ENCODE data around the gene DDX10. TPM values are rescaled to one million over a fixed set of nuclear protein-coding genes. Genes with fewer than 3 reads are reported as not detected.
A peak's percentile ranks its signal among the peaks of the same experiment; 100 is the strongest.
"Not testable (repeated sequence)": the region's sequence is repeated elsewhere in the genome, so short reads cannot be mapped to it uniquely, and the experiment has no call there.

The DDX10 gene
- 10 to 100 TPM; 18.3 to 27.2 (median 21.9) TPM for polyA plus RNA-seq (ENCODE audit: insufficient read length in 10 of 10)
- long read RNA-seq, donor 1 = 0 reads
- long read RNA-seq, donor 2, partial matches to known transcripts = 0 of 2 reads
- long read RNA-seq, donor 2, other reads (novel, unspliced or antisense) = 0 of 2 reads
- long read RNA-seq, donor 3 = 0 reads
- long read RNA-seq, donor 4, partial matches to known transcripts = 7 of 7 reads
- long read RNA-seq, donor 4, other reads (novel, unspliced or antisense) = 0 of 7 reads
- long read RNA-seq, donor 5, partial matches to known transcripts = 0 of 2 reads
- long read RNA-seq, donor 5, other reads (novel, unspliced or antisense) = 0 of 2 reads
- long read RNA-seq, donor 6, full-length matches to known transcripts = 1 of 1 reads
- long read RNA-seq, donor 6, partial matches to known transcripts = 0 of 1 reads
- long read RNA-seq, donor 6, other reads (novel, unspliced or antisense) = 0 of 1 reads
- long read RNA-seq, donor 7 = 0 reads
- long read RNA-seq, donor 8 = 0 reads
- long read RNA-seq, donor 9, partial matches to known transcripts = 0 of 1 reads
- long read RNA-seq, donor 9, other reads (novel, unspliced or antisense) = 0 of 1 reads

DNA sequence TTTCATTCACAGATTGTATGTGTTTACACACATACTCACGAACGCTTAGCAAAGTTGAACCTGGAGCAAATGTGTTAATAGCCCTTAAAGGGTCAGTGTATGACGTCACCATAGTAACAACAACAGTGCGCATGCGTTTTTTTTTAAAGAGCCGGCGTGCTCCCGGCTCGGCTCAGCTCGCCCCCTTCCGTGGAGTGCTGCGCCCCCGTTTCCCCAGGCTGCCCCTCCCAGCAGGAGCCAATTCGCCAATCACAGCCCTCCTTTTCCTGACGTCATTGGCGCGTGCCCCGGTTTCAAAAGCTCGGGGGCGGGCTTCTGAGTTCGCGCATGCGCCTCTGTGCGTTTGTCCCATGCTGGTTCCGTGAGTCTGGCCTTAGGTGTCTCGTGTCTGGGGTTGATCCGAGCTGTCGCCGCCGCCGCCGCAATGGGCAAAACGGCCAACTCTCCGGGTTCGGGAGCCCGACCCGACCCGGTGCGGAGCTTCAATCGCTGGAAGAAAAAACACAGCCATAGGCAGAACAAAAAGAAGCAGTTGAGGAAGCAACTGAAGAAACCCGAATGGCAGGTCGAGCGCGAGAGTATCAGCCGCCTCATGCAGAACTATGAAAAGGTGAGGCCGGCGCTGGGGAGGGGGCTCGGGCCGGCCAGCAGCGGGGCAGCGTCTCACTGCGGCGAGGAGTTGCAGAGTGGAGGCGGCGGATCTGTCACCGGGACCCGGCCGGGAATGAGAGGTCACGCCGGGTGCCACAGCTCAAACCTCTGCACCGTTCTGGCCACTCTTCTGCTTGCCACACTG, at the start of gene DDX10:
DDX10 (plus strand) TSS at position 340 of the 796 bp plus-strand sequence; CDS start at position 425, 85 bp downstream.
- peak; percentile 99 for DNase-seq

GRCh38 chr11:108616549-108616948, 48.3 kb upstream of the DDX10 start:
- peak in 1 of 3 donors; percentile 66 for DNase-seq

GRCh38 chr11:108617055-108617454, 47.8 kb upstream of the DDX10 start:
- no peak for DNase-seq

DNA sequence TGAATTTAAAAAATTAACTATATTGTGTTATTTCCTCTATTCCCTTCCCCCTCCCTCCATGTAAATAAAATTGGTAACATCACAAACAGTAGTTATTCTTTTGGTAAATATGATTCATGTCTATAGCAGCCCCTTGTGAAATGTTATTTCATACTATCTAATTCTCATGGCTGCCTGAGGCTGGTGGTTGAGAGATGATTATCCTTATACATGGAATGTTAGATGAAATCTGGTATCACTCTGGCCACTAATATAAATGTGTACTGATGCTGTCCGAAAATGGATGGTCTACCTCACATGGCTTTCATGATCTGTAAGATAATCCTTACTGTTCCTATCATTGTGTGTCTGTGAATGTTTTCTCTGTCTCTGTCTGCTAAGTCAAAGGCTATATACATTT, 46.3 kb upstream of the DDX10 start:
- no peak for DNase-seq

- no peak for DNase-seq
Observed at GRCh38 chr11:108620958-108621772, 43.7 kb upstream of the DDX10 start.

DNA sequence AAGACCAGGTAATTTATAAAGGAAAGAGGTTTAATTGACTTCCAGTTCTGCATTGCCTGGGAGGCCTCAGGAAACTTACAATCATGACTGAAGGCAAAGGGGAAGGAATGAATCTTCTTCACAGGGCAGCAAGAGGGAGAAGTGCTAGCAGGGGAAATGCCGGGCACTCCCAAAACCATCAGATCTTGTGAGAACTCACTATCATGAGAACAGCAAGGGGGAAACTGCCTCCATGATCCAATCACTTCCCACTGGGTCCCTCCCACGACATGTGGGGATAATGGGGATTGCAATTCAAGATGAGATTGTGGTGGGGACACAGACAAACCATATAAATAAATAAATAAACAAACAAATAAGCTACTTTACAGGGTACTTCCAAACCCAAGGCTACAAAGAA, 42.5 kb upstream of the DDX10 start:
- no peak for DNase-seq

GRCh38 chr11:108624196-108624925, 40.5 kb upstream of the DDX10 start:
- no peak for DNase-seq

DNA sequence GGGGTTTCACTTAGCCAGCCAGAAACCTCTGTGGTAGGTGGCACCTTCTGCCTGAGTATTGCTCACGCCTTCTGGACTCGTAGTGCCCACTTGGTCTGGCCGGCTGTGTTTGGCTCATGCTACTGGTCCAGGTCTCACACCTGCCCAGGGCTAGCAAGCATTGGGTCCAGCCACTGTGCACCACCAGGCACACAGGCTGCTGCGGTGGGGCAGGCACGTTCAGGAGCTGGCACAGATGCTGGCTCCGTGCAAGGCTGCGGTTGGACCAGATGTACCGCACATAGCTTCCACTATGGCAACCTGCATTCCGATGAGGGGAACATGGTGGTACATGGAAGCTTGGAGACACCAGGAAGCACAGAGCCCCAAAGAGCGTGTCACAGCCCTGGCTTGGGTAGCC, 36.5 kb upstream of the DDX10 start:
- no peak for DNase-seq

DNA sequence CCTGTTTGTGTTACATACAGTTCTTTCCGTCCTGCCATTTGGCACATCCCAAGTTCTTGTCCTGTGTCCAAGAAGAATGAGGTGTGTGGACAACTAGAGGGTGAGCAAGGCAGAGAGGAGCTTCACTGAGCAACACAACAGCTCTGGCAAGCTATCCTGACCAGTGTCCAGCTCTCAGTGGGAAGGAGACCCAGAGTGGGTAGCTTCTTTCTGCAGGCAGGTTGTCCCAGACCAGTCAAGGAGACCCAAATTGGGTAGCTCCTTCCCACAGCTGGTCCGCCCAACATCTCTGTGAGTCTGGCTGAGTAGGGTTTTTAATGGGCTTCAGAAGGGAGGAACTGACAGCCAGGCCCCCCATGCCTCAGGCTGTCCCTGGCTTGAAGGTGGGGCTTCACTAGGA, 36.1 kb upstream of the DDX10 start:
- DNase-seq = no peak

DNA sequence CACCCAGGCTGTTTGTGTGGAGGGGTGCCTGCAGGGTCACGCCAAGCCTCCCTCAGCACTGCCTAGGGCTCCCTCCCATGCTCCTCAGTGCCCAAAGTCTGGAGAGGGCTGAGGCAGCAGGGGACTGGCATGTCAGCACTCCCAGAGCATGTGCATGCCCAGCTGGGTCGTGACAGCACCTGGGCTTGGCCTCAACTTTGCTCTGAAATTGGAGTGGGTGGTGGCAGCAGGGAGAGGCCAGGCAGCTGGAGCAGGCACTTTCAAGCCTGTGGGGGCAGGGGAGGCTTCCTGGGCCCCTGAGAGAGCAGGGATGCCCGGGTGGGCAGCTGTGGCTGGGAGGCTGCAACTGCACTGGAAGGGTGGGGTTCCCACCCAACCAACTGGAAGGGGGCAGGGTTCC, 35.6 kb upstream of the DDX10 start:
- DNase-seq = no peak

- DNase-seq = no peak
Observed at GRCh38 chr11:108632041-108632704, 32.7 kb upstream of the DDX10 start.

- no peak for DNase-seq
Observed at GRCh38 chr11:108635106-108635505, 29.8 kb upstream of the DDX10 start.

GRCh38 chr11:108636222-108636621, 28.6 kb upstream of the DDX10 start:
- DNase-seq = no peak

- no peak for DNase-seq
Observed at GRCh38 chr11:108639146-108639545, 25.7 kb upstream of the DDX10 start.

- DNase-seq = not testable (repeated sequence)
Observed at GRCh38 chr11:108641752-108642151, 23.1 kb upstream of the DDX10 start.

GRCh38 chr11:108643974-108644373, 20.9 kb upstream of the DDX10 start:
- DNase-seq = no peak

DNA sequence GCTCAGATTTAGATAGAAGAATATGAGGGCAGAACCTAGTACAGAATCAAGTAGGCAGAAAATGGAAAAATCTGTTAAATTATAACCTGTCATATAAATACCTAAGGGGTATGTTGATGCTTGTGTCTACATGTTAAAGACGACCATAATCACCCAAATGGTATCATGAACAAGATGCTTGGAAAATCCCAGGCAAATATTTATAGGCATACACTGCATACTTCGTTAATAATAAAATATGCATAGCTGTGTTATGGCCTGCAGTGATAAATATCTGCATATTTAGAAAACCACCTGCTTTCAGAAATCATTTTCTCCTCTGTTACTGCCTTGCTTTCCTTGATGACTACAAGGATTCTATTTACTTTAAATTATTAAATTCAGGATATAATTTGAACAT, 18.9 kb upstream of the DDX10 start:
- DNase-seq = no peak

DNA sequence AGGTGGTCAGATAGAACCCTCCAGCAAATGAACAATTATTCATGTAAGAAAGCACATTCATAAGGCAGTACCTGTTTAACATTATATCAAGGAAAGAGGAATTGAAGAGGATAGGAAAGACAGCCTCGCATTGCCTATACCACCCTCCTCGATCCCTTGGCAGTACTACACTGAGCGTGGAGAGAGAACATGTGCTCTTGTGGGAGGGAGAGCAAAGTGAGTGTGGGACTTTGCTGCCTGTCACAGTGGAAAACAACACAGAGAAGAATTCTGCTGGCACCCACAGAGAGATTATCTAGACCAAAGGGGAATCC, 17.5 kb upstream of the DDX10 start:
- no peak for DNase-seq

DNA sequence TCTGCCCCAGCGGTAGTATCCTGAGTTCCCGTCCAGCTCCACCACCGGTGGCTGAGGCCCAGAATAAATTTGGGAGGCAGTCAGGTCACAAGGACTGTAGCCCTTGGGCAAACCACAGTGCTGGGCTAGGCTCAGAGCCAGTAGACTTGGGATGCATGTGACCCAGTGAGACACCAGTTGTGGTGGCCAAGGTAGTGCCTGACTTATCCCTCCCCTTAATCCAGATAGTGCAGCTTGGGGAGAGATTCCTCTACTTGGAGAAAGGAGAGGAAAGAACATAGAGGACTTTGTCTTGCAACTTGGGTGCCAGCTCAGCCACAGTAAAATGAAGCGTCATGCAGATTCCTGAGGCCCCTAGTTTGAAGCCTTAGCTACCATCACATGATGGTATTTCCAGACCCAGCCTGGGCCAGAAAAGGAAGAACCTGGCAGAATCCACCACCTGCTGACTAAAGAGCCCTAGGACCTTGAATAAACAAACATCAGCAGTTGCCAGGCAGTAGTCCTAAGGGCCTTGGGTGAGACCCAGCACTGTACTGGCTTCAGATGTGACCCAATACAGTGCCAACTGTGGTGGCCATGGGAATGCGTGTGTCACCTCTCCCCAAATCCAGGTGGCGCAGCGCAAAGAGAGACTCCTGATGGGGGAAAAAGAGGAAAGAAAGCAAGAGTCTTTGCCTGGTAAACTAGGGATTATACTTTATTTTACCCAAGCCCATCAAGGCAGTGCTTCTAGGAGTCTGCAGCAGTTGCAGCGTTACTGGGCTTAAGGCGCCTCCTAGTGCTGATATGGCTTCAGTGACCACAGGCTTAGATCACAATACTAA, 17.0 kb upstream of the DDX10 start:
- DNase-seq = peak; percentile 52 to 83 (median 59)

DNA sequence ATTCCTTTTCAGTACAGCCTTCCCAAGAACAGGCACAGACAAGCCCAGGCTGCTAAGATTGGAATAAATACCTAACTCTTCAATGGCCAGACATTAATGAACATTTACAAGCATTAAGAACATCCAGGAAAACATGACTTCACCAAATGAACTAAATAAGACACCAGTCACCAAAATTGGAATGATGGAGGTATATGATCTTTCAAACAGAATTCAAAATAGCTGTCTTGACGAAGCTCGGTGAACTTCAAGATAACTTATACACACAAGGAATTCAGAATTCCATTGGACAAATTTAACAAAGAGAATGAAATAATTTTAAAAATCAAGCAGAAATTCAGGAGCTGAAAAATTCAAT, 16.4 kb upstream of the DDX10 start:
- DNase-seq = no peak
